ENCODE results near the gene PTRHD1. TPM values are rescaled to one million over a fixed set of nuclear protein-coding genes. Genes with fewer than 3 reads are reported as not detected.

Gene PTRHD1
- total and polyA plus RNA-seq, 2 donors (not counting 1 experiment from before 2014, with no cell fraction given): 26.3 to 29.9 TPM

DNA sequence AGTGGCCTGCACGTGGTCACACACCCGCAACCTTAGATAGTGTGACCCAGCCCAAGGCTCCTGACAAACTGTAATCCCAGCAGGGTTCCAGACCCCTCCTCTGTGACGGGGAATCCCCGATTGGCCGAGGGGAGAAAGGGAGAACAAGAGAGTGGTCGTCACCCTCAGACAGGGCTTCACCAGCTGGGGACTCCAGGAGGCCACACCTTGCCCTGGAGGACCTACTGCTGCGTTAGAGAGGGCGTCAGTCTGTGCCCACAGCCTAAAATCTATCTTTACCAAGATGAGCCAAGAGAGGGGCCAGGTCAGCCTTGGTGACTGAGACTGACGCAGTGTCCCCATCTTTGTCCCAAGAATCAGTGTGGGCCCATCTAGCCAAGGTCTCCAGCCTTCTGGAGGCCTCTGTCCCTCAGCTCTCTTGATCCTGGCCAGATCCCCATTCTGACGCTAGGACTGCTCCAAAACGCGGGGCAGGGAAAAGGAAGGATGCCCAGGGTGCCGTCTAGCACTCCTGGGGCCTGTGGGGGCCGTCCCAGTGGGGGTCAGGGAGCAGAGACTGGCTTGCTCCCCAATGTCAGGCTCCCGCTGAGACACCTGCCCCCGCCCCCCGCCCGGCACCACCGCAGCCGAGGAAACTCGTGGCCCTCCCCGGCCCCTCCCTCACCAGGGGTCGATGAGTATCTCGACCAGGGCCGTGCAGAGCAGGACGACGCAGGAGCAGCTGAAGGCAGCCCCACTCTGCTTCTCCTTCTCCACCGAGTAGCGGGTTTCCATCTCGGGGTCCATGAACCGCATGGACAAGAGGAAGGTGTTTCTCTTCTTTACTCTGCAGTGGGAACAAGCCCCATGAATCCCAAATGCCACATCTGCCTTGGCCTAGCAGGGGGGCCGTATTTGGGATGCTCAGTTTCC lies 40.9 kb upstream of the PTRHD1 start:
- TF ChIP-seq EZH2 (IDR thresholded peaks at IDR 0.05; ENCODE audit: low read length, missing control alignments): no peak
- TF ChIP-seq, protein P1, sequence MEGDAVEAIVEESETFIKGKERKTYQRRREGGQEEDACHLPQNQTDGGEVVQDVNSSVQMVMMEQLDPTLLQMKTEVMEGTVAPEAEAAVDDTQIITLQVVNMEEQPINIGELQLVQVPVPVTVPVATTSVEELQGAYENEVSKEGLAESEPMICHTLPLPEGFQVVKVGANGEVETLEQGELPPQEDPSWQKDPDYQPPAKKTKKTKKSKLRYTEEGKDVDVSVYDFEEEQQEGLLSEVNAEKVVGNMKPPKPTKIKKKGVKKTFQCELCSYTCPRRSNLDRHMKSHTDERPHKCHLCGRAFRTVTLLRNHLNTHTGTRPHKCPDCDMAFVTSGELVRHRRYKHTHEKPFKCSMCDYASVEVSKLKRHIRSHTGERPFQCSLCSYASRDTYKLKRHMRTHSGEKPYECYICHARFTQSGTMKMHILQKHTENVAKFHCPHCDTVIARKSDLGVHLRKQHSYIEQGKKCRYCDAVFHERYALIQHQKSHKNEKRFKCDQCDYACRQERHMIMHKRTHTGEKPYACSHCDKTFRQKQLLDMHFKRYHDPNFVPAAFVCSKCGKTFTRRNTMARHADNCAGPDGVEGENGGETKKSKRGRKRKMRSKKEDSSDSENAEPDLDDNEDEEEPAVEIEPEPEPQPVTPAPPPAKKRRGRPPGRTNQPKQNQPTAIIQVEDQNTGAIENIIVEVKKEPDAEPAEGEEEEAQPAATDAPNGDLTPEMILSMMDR (conservative IDR thresholded peaks at IDR 0.05 in 1 of 2, IDR thresholded peaks at IDR 0.05 in 1 of 2; ENCODE audit: low read depth in 1 of 2, low read length in 2 of 2): no peak
- no peak overlapping the region for H3K9ac ChIP-seq (ENCODE audit: insufficient read depth, low read length)
- no peak overlapping the region for H3K4me2 ChIP-seq (ENCODE audit: extremely low read depth, insufficient read depth, low read length)
- H3K27me3 ChIP-seq (ENCODE audit: control insufficient read depth, insufficient read depth, low read length): no peaks in the 10 kb centered on the region
- no peak for DNase-seq (ENCODE audit: low read depth in 2 of 2)
- H3K9me3 ChIP-seq (ENCODE audit: control insufficient read depth, insufficient read depth, low read depth, low read length): no peaks in the 10 kb centered on the region
- H2AFZ ChIP-seq (ENCODE audit: low read length): no peak overlapping the region
- H3K4me3 ChIP-seq (replicated peaks in 1 of 4; ENCODE audit: control extremely low read depth in 1 of 4, insufficient read depth in 1 of 4, low read depth in 3 of 4, low read length in 4 of 4): no peak overlapping the region
- H3K79me2 ChIP-seq (ENCODE audit: control insufficient read depth, insufficient read depth, low read length): no peaks in the 10 kb centered on the region
- H3K36me3 ChIP-seq (ENCODE audit: control insufficient read depth, insufficient read depth, low read length): peaks cover 3% of the 10 kb centered on the region
- H3K4me1 ChIP-seq (ENCODE audit: control insufficient read depth, extremely low read depth, insufficient read depth, low read length): no peaks in the 10 kb centered on the region
- H3K27ac ChIP-seq (ENCODE audit: insufficient read depth, low read length): no peak overlapping the region
- no peaks in the 10 kb centered on the region for H4K20me1 ChIP-seq (ENCODE audit: control insufficient read depth, extremely low read depth, insufficient read depth, low read length)

DNA sequence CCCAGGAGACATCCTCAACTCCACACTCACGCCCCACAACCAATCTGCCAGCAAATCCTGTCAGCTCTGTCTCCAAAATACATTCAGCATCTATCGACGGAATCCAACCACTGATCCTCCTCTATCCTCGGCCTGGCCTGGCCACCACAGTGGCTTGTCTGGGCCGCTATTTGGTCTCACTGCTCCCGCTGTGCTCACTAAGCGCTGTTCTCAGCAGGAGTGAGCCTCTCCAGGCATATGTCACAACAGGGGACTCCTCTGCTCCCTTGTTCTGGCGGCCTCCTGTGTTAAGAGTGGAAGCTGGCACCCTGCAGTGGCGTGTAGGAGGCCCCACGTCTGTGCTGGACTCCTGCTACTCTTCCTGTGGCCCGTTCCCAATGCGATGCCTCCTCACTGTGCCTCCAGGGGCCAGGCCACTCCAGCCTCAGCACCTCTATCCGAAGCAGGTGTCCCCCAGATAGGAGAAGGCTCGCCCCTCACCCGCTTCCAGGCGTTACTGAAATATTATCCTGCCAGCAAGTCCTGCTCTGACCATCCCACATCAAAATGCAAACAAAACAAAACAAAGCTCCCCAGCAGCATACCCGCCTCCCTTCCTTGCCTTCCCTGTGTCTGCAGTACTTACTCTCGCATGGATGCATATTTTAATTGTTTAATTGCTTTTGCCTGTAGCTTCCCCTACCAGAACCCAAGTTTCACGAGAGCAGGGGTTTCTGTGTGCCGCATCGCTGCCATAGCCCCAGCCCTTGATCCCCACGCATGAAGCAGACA lies 39.9 kb upstream of the PTRHD1 start:
- no peak for DNase-seq (ENCODE audit: low read depth in 2 of 2)

More for the DNA sequence above, 39.9 kb upstream of the PTRHD1 start:
- H4K20me1 ChIP-seq (ENCODE audit: control insufficient read depth, extremely low read depth, insufficient read depth, low read length): no peaks in the 10 kb centered on the region
- H3K9ac ChIP-seq (ENCODE audit: insufficient read depth, low read length): no peak overlapping the region
- no peaks in the 10 kb centered on the region for H3K79me2 ChIP-seq (ENCODE audit: control insufficient read depth, insufficient read depth, low read length)
- peaks cover 3% of the 10 kb centered on the region for H3K36me3 ChIP-seq (ENCODE audit: control insufficient read depth, insufficient read depth, low read length)
- H3K4me3 ChIP-seq (replicated peaks in 1 of 4; ENCODE audit: control extremely low read depth in 1 of 4, insufficient read depth in 1 of 4, low read depth in 3 of 4, low read length in 4 of 4): no peak overlapping the region
- no peaks in the 10 kb centered on the region for H3K9me3 ChIP-seq (ENCODE audit: control insufficient read depth, insufficient read depth, low read depth, low read length)
- no peak for TF ChIP-seq EZH2 (IDR thresholded peaks at IDR 0.05; ENCODE audit: low read length, missing control alignments)
- TF ChIP-seq, protein P1 (conservative IDR thresholded peaks at IDR 0.05 in 1 of 2, IDR thresholded peaks at IDR 0.05 in 1 of 2; ENCODE audit: low read depth in 1 of 2, low read length in 2 of 2): no peak
- H3K27ac ChIP-seq (ENCODE audit: insufficient read depth, low read length): no peak overlapping the region
- H3K4me1 ChIP-seq (ENCODE audit: control insufficient read depth, extremely low read depth, insufficient read depth, low read length): no peaks in the 10 kb centered on the region
- no peak overlapping the region for H3K4me2 ChIP-seq (ENCODE audit: extremely low read depth, insufficient read depth, low read length)
- H2AFZ ChIP-seq (ENCODE audit: low read length): no peak overlapping the region
- no peaks in the 10 kb centered on the region for H3K27me3 ChIP-seq (ENCODE audit: control insufficient read depth, insufficient read depth, low read length)
